ENCODE results near the gene ZDHHC13.

Gene ZDHHC13

DNA sequence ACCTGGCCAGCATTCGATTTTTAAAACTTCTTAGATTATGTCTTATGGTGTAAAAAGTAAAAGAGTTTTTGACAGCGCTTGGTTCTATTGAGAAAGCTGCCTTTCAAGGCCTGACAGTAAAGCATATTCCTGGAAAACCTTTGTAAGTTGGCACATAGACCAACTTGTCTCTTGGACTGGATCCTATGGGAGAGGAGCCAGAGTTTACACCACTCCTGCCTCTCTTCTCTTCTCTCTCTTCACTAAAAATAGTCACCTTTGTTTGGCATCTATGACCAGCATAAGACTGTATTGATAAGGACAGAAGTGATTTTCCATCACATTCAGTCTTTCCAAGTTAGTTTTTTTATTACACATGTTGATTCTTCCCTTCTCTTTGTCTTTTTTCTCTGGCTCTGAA is 51.1 kb downstream of the ZDHHC13 start:
- TF ChIP-seq CTCF (IDR thresholded peaks at IDR 0.05; ENCODE audit: extremely low read depth, missing control alignments): no peak
- DNase-seq (ENCODE audit: low spot score): no peak

DNA sequence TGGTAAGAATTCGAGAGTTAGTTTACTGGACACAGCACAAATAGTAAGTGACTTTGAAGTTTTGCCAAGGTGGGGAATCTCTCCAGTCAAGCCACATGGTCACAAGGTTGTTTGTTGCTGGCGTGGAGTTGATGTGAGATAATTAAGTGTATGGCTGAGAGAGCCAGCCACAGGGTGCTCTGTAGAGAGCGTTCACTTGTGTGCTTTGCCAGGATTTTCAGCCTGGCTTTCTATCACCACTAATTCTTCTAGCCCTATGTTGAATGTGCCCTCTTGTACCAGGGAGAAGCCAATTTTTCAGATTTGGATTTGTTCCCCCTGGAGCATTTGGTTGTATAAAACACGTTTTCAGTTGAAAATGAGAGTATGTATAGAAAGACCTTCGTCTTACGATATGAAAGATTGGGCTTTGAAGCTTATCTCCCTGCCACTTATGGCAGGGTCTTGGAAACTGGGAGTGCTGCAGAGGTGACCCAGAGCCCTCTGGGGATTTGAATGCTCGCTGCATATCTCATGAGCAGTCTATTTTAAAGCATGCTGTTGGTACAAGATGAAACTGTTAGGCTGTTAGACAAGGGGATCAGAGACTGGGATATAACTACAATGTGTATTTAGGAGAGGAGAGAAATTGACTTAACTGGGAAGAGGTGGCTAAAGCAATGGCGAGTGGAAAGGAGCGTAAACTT is 56.2 kb downstream of the ZDHHC13 start:
- DNase-seq (ENCODE audit: low spot score): no peak
- no peak for TF ChIP-seq CTCF (IDR thresholded peaks at IDR 0.05; ENCODE audit: extremely low read depth, missing control alignments)

DNA sequence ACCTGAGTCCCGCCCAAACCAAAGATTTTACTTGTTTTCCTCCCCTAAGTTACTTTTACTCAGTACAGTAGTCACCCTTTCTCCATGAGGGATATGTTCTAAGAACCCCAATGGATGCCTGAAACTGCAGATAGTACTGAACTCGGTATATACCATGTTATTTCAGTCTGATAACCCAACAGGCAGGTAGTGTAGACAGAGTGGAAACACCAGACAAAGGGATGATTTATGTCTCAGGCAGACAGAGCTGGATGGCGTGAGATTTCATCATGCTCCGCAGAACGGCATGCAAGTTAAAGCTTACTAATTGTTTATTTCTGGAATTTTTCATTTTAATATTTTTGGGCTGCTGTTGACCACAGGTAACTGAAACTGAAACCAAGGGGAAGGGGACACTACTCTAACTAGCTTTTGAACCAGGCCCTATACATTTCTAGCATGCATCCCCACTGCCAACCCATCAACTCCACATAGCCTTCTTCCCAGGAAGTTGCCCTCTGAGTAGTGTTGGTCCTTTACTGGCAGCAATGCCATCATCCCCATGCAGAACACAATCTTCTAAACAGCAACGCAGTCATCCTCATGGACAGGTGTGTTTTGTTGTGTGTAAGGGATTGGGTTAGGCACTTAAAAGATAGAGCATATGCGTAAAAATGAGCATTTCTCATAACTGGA is 57.1 kb downstream of the ZDHHC13 start:
- TF ChIP-seq CTCF (IDR thresholded peaks at IDR 0.05; ENCODE audit: extremely low read depth, missing control alignments): no peak
- no peak for DNase-seq (ENCODE audit: low spot score)

GRCh38 chr11:19176629-19177186 is 59.7 kb downstream of the ZDHHC13 start:
- DNase-seq (ENCODE audit: low spot score): no peak
- TF ChIP-seq CTCF (IDR thresholded peaks at IDR 0.05; ENCODE audit: extremely low read depth, missing control alignments): no peak

DNA sequence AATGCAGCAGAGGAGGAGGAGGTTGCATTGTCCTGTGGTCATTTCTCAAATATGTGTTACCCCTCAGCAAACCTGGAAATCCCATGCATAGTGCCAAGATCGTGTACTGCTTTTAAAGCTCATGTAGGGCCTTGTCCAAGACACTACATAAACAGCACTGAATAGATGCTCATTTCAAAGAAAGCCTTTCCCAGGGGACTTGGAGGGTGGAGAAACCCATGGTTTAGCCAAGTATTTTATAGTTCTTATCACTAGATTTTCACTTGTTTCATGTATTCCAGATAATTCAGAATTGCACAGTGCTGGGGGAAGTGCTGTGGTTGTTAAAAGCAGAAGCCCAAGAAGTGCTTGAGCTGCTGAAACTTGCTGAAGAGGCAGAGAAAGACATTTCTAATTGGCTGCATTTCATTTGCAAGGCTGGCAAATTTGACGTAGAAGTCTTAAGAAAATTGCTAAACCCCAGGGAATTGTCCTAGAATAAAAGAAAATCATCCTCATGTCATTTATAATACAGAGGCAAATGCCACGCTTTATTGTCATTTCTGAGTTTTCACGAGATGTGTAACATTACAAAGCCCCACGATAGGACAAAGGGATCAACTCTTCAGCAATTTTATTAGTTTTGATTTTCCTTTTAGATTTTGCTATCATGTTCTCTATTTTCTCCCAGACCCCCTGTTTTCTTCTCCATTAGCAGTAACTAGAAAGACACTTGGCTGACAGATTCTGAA is 64.7 kb downstream of the ZDHHC13 start:
- DNase-seq (ENCODE audit: low spot score): no peak
- no peak for TF ChIP-seq CTCF (IDR thresholded peaks at IDR 0.05; ENCODE audit: extremely low read depth, missing control alignments)

GRCh38 chr11:19183646-19184045 is 66.7 kb downstream of the ZDHHC13 start:
- no peak for TF ChIP-seq CTCF (IDR thresholded peaks at IDR 0.05; ENCODE audit: extremely low read depth, missing control alignments)
- DNase-seq (ENCODE audit: low spot score): no peak

DNA sequence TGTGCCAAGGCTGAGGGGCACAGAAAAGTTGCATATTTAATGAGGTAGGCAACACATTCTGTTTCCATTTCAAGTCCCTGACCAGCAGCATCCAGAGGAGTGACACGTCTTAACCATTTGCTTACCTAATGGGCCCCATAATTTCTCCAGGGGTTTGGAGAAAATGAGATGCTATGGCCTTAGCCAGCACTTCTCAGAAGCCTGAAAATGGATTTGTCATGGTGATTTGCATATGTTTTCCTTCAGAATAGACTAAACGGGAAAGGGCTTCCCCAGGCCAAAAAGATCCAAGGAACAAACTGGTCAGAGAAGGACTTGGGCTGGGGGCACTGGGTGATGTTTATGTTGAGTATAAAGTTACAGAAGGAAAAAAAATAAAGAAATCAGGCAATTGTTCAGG is 68.1 kb downstream of the ZDHHC13 start:
- no peak for DNase-seq (ENCODE audit: low spot score)
- no peak for TF ChIP-seq CTCF (IDR thresholded peaks at IDR 0.05; ENCODE audit: extremely low read depth, missing control alignments)

All from GM20000 (cell line).